IMR-90 (cell line): ENCODE measurements around the gene MLYCD.

Experiments used
- CEBPB ChIP-seq: IDR thresholded peaks from 2 replicates; pipeline ENCODE4 v1.6.1; 2012; ENCODE audit warnings: low read depth, low read length, improper control_type of control experiment
- CTCF ChIP-seq: conservative IDR thresholded peaks from 2 replicates; pipeline ENCODE4 v1.5.1; 2012; ENCODE audit warnings: mild to moderate bottlenecking, low read depth, low read length, improper control_type of control experiment
- MXI1 ChIP-seq: IDR thresholded peaks from 2 replicates; pipeline ENCODE4 v1.6.1; 2012; ENCODE audit warnings: low read depth, mild to moderate bottlenecking, low read length, moderate library complexity, borderline replicate concordance
- POLR2A ChIP-seq: IDR thresholded peaks from 2 replicates; pipeline ENCODE4 v1.6.1; 2012; ENCODE audit warnings: mild to moderate bottlenecking, low read depth, low read length

- TF ChIP-seq CTCF (no peak), POLR2A (no peak), CEBPB (no peak), MXI1 (no peak)
These were observed 73.5 kb downstream of the MLYCD start for GRCh38 chr16:83972256-83973008.
